B cell (primary cell): ENCODE results near the gene SFSWAP. TPM values are rescaled to one million over a fixed set of nuclear protein-coding genes. Genes with fewer than 3 reads are reported as not detected.

Experiments used
- ATAC-seq: fragments of 200-7000 bp; cut with Tn5 transposase; one replicate; pipeline ENCODE4 v1.10.0; 2021; ENCODE audit warnings: low read depth, mild to moderate bottlenecking, moderate number of reproducible peaks, moderate library complexity
- CTCF ChIA-PET: fragments of 350-600 bp; sonication (Branson Sonifier 250); formaldehyde crosslinking; loops from one replicate; lab custom pipeline; 2021; ENCODE audit warnings: antibody characterized with exemption, inconsistent platforms; lab: Charles Lee
- POLR2A ChIA-PET: fragments of 350-600 bp; sonication (Branson Sonifier 250); formaldehyde crosslinking; loops from one replicate; lab custom pipeline; 2021; ENCODE audit warnings: antibody characterized with exemption; lab: Charles Lee
- DNase-seq: peaks from one replicate; pipeline ENCODE4 v3.0.0; 2013
- H2AFZ ChIP-seq: 2 replicates; pipeline ENCODE4 v1.6.1; 2012; ENCODE audit warnings: mild to moderate bottlenecking, low read depth, low read length; ENCODE audit not compliant: insufficient read depth, poor library complexity, severe bottlenecking
- H3K27ac ChIP-seq, 2 donors: 1 replicate in 1 of 2; 2 replicates in 1 of 2; pipeline ENCODE4 v1.5.1; 2012 to 2013; ENCODE audit warnings: low read length in 2 of 2, mild to moderate bottlenecking in 2 of 2, moderate library complexity in 1 of 2
- H3K27me3 ChIP-seq, 4 experiments: fragments of 200-600 bp in 1 of 4; sonication (generic) in 1 of 4; replicated peaks in 1 of 4; 1 replicate in 2 of 4; 2 replicates in 2 of 4; pipeline versions ENCODE4 v1.6.1 to v1.7.0; 2013 to 2016; ENCODE audit warnings: low read length in 3 of 4, mild to moderate bottlenecking in 2 of 4, mixed read lengths in 1 of 4, moderate library complexity in 1 of 4; ENCODE audit not compliant: insufficient read depth in 4 of 4, control insufficient read depth in 3 of 4; ENCODE audit errors: control extremely low read depth in 1 of 4
- H3K36me3 ChIP-seq, 2 experiments: replicated peaks in 1 of 2; 1 replicate in 1 of 2; 2 replicates in 1 of 2; pipeline versions ENCODE4 v1.6.1 to v1.7.1; 2013; ENCODE audit warnings: low read length in 1 of 2; ENCODE audit not compliant: insufficient read depth in 2 of 2, control insufficient read depth in 1 of 2; ENCODE audit errors: control extremely low read depth in 1 of 2, extremely low read depth in 1 of 2
- H3K4me1 ChIP-seq, 2 donors: fragments of 200-600 bp in 1 of 2; sonication (generic) in 1 of 2; 1 replicate in 1 of 2; 2 replicates in 1 of 2; pipeline versions ENCODE4 v1.5.1 to v1.6.1; 2013 to 2017; ENCODE audit warnings: low read length in 2 of 2; ENCODE audit not compliant: control insufficient read depth in 2 of 2, insufficient read depth in 2 of 2
- H3K4me2 ChIP-seq: replicated peaks from 2 replicates; pipeline ENCODE3; 2012; ENCODE audit warnings: mild to moderate bottlenecking, low read depth, low read length; ENCODE audit not compliant: poor library complexity, severe bottlenecking
- H3K4me3 ChIP-seq, 5 experiments: fragments of 200-600 bp in 1 of 5; sonication (generic) in 1 of 5; 1 replicate in 3 of 5; 2 replicates in 2 of 5; pipeline versions ENCODE4 v1.5.1 to v1.7.0; 2011 to 2016; ENCODE audit warnings: low read length in 4 of 5, mild to moderate bottlenecking in 4 of 5, low read depth in 2 of 5, control low read depth in 1 of 5, moderate library complexity in 1 of 5; ENCODE audit not compliant: insufficient read depth in 1 of 5; ENCODE audit errors: control extremely low read depth in 1 of 5, extremely low read depth in 1 of 5
- H3K79me2 ChIP-seq: fragments of 200-600 bp; sonication (generic); one replicate; pipeline ENCODE4 v1.6.0; 2016; ENCODE audit warnings: low read length; ENCODE audit not compliant: control insufficient read depth, insufficient read depth
- H3K9ac ChIP-seq: fragments of 200-600 bp; sonication (generic); 2 replicates; pipeline ENCODE4 v1.6.1; 2017; ENCODE audit warnings: mild to moderate bottlenecking, low read length, moderate library complexity
- H3K9me3 ChIP-seq, 3 donors: one replicate each; pipeline versions ENCODE4 v1.6.1 to v1.7.1; 2013; ENCODE audit warnings: low read length in 2 of 3; ENCODE audit not compliant: control insufficient read depth in 2 of 3, insufficient read depth in 1 of 3; ENCODE audit errors: control extremely low read depth in 1 of 3
- H4K20me1 ChIP-seq: 2 replicates; pipeline ENCODE4 v1.6.0; 2012; ENCODE audit warnings: mild to moderate bottlenecking, low read length; ENCODE audit not compliant: insufficient read depth, control insufficient read depth, poor library complexity, severe bottlenecking
- H3K27ac Mint-ChIP-seq: one replicate; pipeline ENCODE4 v1.8.0; 2021; ENCODE audit warnings: mixed read lengths
- H3K27me3 Mint-ChIP-seq: one replicate; pipeline ENCODE4 v1.8.0; 2021; ENCODE audit warnings: mixed read lengths
- H3K4me1 Mint-ChIP-seq: one replicate; pipeline ENCODE4 v1.8.0; 2021; ENCODE audit warnings: mixed read lengths
- H3K4me3 Mint-ChIP-seq: one replicate; pipeline ENCODE4 v1.8.0; 2021; ENCODE audit warnings: mixed read lengths
- H3K9me3 Mint-ChIP-seq: one replicate; pipeline ENCODE4 v1.8.0; 2022; ENCODE audit warnings: mixed read lengths; ENCODE audit not compliant: insufficient read depth
- CTCF ChIP-seq: fragments of 200-600 bp; IDR thresholded peaks from one replicate; pipeline ENCODE4 v1.8.0; 2022; ENCODE audit warnings: antibody characterized with exemption, mild to moderate bottlenecking
- EZH2 ChIP-seq: IDR thresholded peaks from 2 replicates; pipeline ENCODE4 v1.6.1; 2012; ENCODE audit warnings: borderline replicate concordance, low read depth, mild to moderate bottlenecking, moderate library complexity, low read length; ENCODE audit not compliant: insufficient read depth, poor library complexity, severe bottlenecking
- WGBS: methylation state at CpG from one replicate; pipeline ENCODE4 v1.1.5; 2013; ENCODE audit warnings: missing lambda C conversion rate; ENCODE audit not compliant: insufficient coverage; 5-methylcytosine and 5-hydroxymethylcytosine counted together
- intact Hi-C: fragments of 100-400 bp; cut with micrococcal nuclease; formaldehyde crosslinking; loops from one replicate; pipeline ENCODE4 v1.10.0; 2022
- polyA plus RNA-seq: library from polyadenylated mRNA; depleted of rRNA; stranded (reverse); fragments of >200 nt; gene quantifications from 2 replicates; pipeline ENCODE4 v1.2.3, GENCODE V29; 2012
- total RNA-seq, 2 donors: library from RNA; stranded (reverse); fragments of 120-200 nt in 1 of 2; gene quantifications; 1 replicate in 1 of 2; 2 replicates in 1 of 2; pipeline versions ENCODE4 v1.2.3 to v1.2.4, GENCODE V29; 2013 to 2022

The SFSWAP gene
- total and polyA plus RNA-seq, 2 donors (not counting 1 experiment from before 2014, with no cell fraction given) = 69.3 to 122 TPM

GRCh38 chr12:131725503-131725902, 14.6 kb downstream of the SFSWAP start:
- H3K4me1 ChIP-seq = no peaks in the 10 kb centered on the region
- ChIA-PET POLR2A (no interaction called here), CTCF (no interaction called here)
- no peak for TF ChIP-seq EZH2
- Mint-ChIP-seq H3K4me1 (no peaks in the 10 kb centered on the region), H3K9me3 (no peaks in the 10 kb centered on the region), H3K27me3 (no peaks in the 10 kb centered on the region), H3K27ac (no peak overlapping the region), H3K4me3 (no peak overlapping the region)
- no peak overlapping the region for H2AFZ ChIP-seq
- peaks cover 58% of the 10 kb centered on the region for H4K20me1 ChIP-seq
- no peaks in the 10 kb centered on the region for H3K9me3 ChIP-seq
- DNase-seq (no peak), ATAC-seq (no peak)
- no peak overlapping the region for H3K4me3 ChIP-seq
- H3K36me3 ChIP-seq = peaks cover 9 to 93% of the 10 kb centered on the region in 2 experiments
- H3K4me2 ChIP-seq = no peak overlapping the region
- no peaks in the 10 kb centered on the region for H3K27me3 ChIP-seq
- no peak overlapping the region for H3K27ac ChIP-seq
- intact Hi-C loops = no loop called here
- H3K79me2 ChIP-seq = peaks cover 71% of the 10 kb centered on the region
- no peak overlapping the region for H3K9ac ChIP-seq
- 94% methylated on average over 8 of the region's 11 CpGs for WGBS

- Mint-ChIP-seq H3K9me3 (no peaks in the 10 kb centered on the region), H3K27ac (no peak overlapping the region), H3K4me1 (no peaks in the 10 kb centered on the region), H3K4me3 (no peak overlapping the region), H3K27me3 (no peaks in the 10 kb centered on the region)
- CTCF ChIA-PET = no interaction called here
- peaks cover 36% of the 10 kb centered on the region for H4K20me1 ChIP-seq
- no peak overlapping the region for H3K4me2 ChIP-seq
- DNase-seq = no peak
- intact Hi-C loops = no loop called here
- ATAC-seq = no peak
- no peak overlapping the region for H3K9ac ChIP-seq
- peaks cover 44% of the 10 kb centered on the region for H3K79me2 ChIP-seq
- 100% methylated on average over 2 of the region's 8 CpGs for WGBS
- POLR2A ChIA-PET = no interaction called here
- H3K9me3 ChIP-seq = no peaks in the 10 kb centered on the region
- TF ChIP-seq CTCF = no peak
- no peak for TF ChIP-seq EZH2
- H2AFZ ChIP-seq = no peak overlapping the region
- no peaks in the 10 kb centered on the region for H3K4me1 ChIP-seq
- peaks cover 0 to 91% of the 10 kb centered on the region in 2 experiments for H3K36me3 ChIP-seq
- H3K4me3 ChIP-seq = no peak overlapping the region
- no peak overlapping the region for H3K27ac ChIP-seq
- no peaks in the 10 kb centered on the region for H3K27me3 ChIP-seq
Observed at GRCh38 chr12:131728720-131729119, 17.8 kb downstream of the SFSWAP start.
